Panc1 (cell line): ENCODE data around the gene NUB1. TPM values are rescaled to one million over a fixed set of nuclear protein-coding genes. Genes with fewer than 3 reads are reported as not detected.
A peak's percentile ranks its signal among the peaks of the same experiment; 100 is the strongest.

Source experiments
- ATAC-seq: fragments of 200-7000 bp; cut with Tn5 transposase; 2 replicates; pipeline ENCODE4 v1.9.1; 2020; ENCODE audit warnings: mild to moderate bottlenecking, moderate library complexity
- BruUV-seq: library from RNA; stranded (reverse); fragments of 400-500 nt; replicated peaks from 2 replicates; lab custom pipeline; 2021; lab: Mats Ljungman, UMichigan
- CTCF ChIA-PET: fragments of 300-600 bp; sonication (Branson Sonifier 250); formaldehyde crosslinking; loops from one replicate; lab custom pipeline; 2022; ENCODE audit warnings: antibody characterized with exemption; lab: Charles Lee
- POLR2A ChIA-PET: fragments of 300-600 bp; sonication (Branson Sonifier 250); formaldehyde crosslinking; loops from one replicate; lab custom pipeline; 2022; ENCODE audit warnings: antibody characterized with exemption; lab: Charles Lee
- DNase-seq: peaks from one replicate; pipeline ENCODE4 v3.0.0-alpha.2; 2010; ENCODE audit warnings: low read depth, low spot score
- H3K27ac ChIP-seq: 2 replicates; pipeline ENCODE4 v1.5.1; 2011; ENCODE audit warnings: mild to moderate bottlenecking, low read length, inconsistent platforms
- H3K27me3 ChIP-seq: fragments of 200-500 bp; sonication (Bioruptor generic); 2 replicates; pipeline ENCODE4 v1.6.0; 2014; ENCODE audit warnings: low read length, inconsistent platforms; ENCODE audit not compliant: control insufficient read depth, insufficient read depth
- H3K36me3 ChIP-seq: fragments of 200-500 bp; sonication (Bioruptor generic); 2 replicates; pipeline ENCODE4 v1.5.1; 2014; ENCODE audit warnings: inconsistent platforms, mild to moderate bottlenecking, low read length, moderate library complexity; ENCODE audit not compliant: control insufficient read depth, insufficient read depth
- H3K4me1 ChIP-seq: 2 replicates; pipeline ENCODE4 v1.5.1; 2011; ENCODE audit warnings: inconsistent platforms, mild to moderate bottlenecking, low read length, moderate library complexity; ENCODE audit not compliant: control insufficient read depth, insufficient read depth
- H3K4me3 ChIP-seq, 2 experiments: 2 replicates each; pipeline ENCODE4 v1.5.1; 2011 to 2012; ENCODE audit warnings: low read depth in 2 of 2, low read length in 2 of 2, mild to moderate bottlenecking in 2 of 2, inconsistent platforms in 1 of 2, moderate library complexity in 1 of 2
- H3K9me3 ChIP-seq: fragments of 200-500 bp; sonication (Bioruptor generic); 2 replicates; pipeline ENCODE4 v1.5.1; 2014; ENCODE audit warnings: low read depth, mild to moderate bottlenecking, inconsistent platforms, low read length, moderate library complexity; ENCODE audit not compliant: control insufficient read depth, insufficient read depth
- CTCF ChIP-seq: fragments of 450-650 bp; IDR thresholded peaks from 2 replicates; pipeline ENCODE4 v1.5.1; 2017; ENCODE audit warnings: mild to moderate bottlenecking
- POLR2AphosphoS5 ChIP-seq: IDR thresholded peaks from 2 replicates; pipeline ENCODE4 v1.6.1; 2012; ENCODE audit warnings: mild to moderate bottlenecking, low read depth, low read length, moderate library complexity
- REST ChIP-seq, 2 experiments: IDR thresholded peaks; 2 replicates each; pipeline ENCODE4 v1.6.1; 2011 to 2012; ENCODE audit warnings: low read depth in 2 of 2, control low read depth in 1 of 2, low read length in 1 of 2, mild to moderate bottlenecking in 1 of 2, moderate library complexity in 1 of 2; ENCODE audit not compliant: insufficient read depth in 1 of 2
- SIN3A ChIP-seq: IDR thresholded peaks from 2 replicates; pipeline ENCODE4 v1.6.1; 2012; ENCODE audit warnings: low read depth, mild to moderate bottlenecking, low read length, moderate library complexity, borderline replicate concordance; ENCODE audit not compliant: insufficient read depth
- TCF7L2 ChIP-seq: IDR thresholded peaks from 2 replicates; pipeline ENCODE4 v1.6.1; 2011; ENCODE audit warnings: mild to moderate bottlenecking, low read depth, low read length, inconsistent platforms
- in situ Hi-C: cut with HindIII; loops from 2 replicates; pipeline ENCODE4 v1.10.0; 2016; ENCODE audit warnings: low sequenced_read_pairs, low pct_unique_long_range_greater_than_20kb
- intact Hi-C: fragments of 100-400 bp; cut with micrococcal nuclease; formaldehyde crosslinking; loops from one replicate; pipeline ENCODE4 v1.10.0; 2022; ENCODE audit not compliant: unreplicated experiment
- total RNA-seq: library from RNA; stranded (reverse); gene quantifications from one replicate; pipeline ENCODE4 v1.2.1, GENCODE V29; 2021; ENCODE audit not compliant: unreplicated experiment

NUB1 gene
- total RNA-seq, 1 experiment from 2014 or later = 50.5 TPM

- Histone ChIP-seq H3K27ac (no peak overlapping the region), H3K36me3 (no peaks in the 10 kb centered on the region), H3K27me3 (no peaks in the 10 kb centered on the region), H3K4me3 (no peak overlapping the region), H3K4me1 (peaks cover 6% of the 10 kb centered on the region), H3K9me3 (peaks cover 12% of the 10 kb centered on the region)
- intact Hi-C loops = no loop called here
- BruUV-seq = no TSS peak
- DNase-seq (no peak), ATAC-seq (0 out of 2 replicates have a peak, but pooled peaks have one; percentile 28)
- in situ Hi-C loops = no loop called here
- ChIA-PET CTCF (interaction anchor here (0.7 kb wide), 2 partner anchors 39 to 78 kb away, joined by 5 to 6 read pairs; no protein-coding TSS in a partner anchor), POLR2A (no interaction called here)
- TF ChIP-seq SIN3A (no peak), TCF7L2 (no peak), REST (IDR thresholded peaks at IDR 0.05; ENCODE audit: insufficient read depth in 1 of 2, low read depth in 2 of 2, low read length in 1 of 2) (no peak), CTCF (no peak), POLR2AphosphoS5 (no peak)
Measured at GRCh38 chr7:151314401-151314800, 27.2 kb upstream of the NUB1 start.

- Histone ChIP-seq H3K4me1 (peaks cover 6% of the 10 kb centered on the region), H3K36me3 (no peaks in the 10 kb centered on the region), H3K27me3 (no peaks in the 10 kb centered on the region), H3K27ac (no peak overlapping the region), H3K4me3 (no peak overlapping the region), H3K9me3 (peaks cover 15% of the 10 kb centered on the region)
- intact Hi-C loops = loop anchor here (1.0 kb wide), 1 partner anchor 35 kb away; no protein-coding TSS in a partner anchor
- no peak for TF ChIP-seq SIN3A
- TF ChIP-seq REST (IDR thresholded peaks at IDR 0.05; ENCODE audit: insufficient read depth in 1 of 2, low read depth in 2 of 2, low read length in 1 of 2) = no peak
- TF ChIP-seq TCF7L2 = no peak
- TF ChIP-seq CTCF = peak; percentile 85
- no peak for TF ChIP-seq POLR2AphosphoS5
- BruUV-seq = no TSS peak
- ATAC-seq (peak; percentile 89), DNase-seq (peak; percentile 50)
- ChIA-PET POLR2A (no interaction called here), CTCF (interaction anchor here (0.5 to 1.5 kb wide), 10 partner anchors 8 to 318 kb away, joined by 3 to 9 read pairs (median 5); partner anchors contain the start of gene NUB1)
- in situ Hi-C loops = no loop called here
Measured at GRCh38 chr7:151315038-151315655, 26.5 kb upstream of the NUB1 start.
